Endothelial cell of umbilical vein (primary cell): ENCODE measurements around the gene SLC38A2. TPM values are rescaled to one million over a fixed set of nuclear protein-coding genes. Genes with fewer than 3 reads are reported as not detected.

ENCODE experiments used
- BruUV-seq: library from RNA; stranded (reverse); fragments of 400-500 nt; replicated peaks from 2 replicates; lab custom pipeline; 2021; lab: Mats Ljungman, UMichigan
- CTCF ChIA-PET: fragments of 300-600, 350-600 bp; sonication (Branson Sonifier 250); formaldehyde crosslinking; loops from one replicate; lab custom pipeline; 2021; ENCODE audit warnings: antibody characterized with exemption, inconsistent platforms; lab: Charles Lee
- POLR2A ChIA-PET: fragments of 300-600, 350-600 bp; sonication (Branson Sonifier 250); formaldehyde crosslinking; loops from one replicate; lab custom pipeline; 2021; ENCODE audit warnings: antibody characterized with exemption, inconsistent platforms; lab: Charles Lee
- DNase-seq: peaks from one replicate; pipeline ENCODE4 v3.0.0-alpha.2; 2011; ENCODE audit warnings: low read depth, low spot score
- FAIRE-seq: peaks from 2 replicates; lab custom pipeline; 2011; peaks lifted over from hg19 to GRCh38; lab: Jason Lieb, UNC
- H2AFZ ChIP-seq: 2 replicates; pipeline ENCODE4 v1.6.0; 2012; ENCODE audit warnings: low read depth, low read length, control low read depth, inconsistent platforms
- H3K27ac ChIP-seq: 2 replicates; pipeline ENCODE4 v1.5.1; 2011; ENCODE audit warnings: low read depth, mild to moderate bottlenecking, control low read depth, low read length, moderate library complexity; ENCODE audit not compliant: insufficient read depth
- H3K27me3 ChIP-seq, 2 experiments: 2 replicates each; pipeline versions ENCODE4 v1.6.0 to v1.6.1; 2011; ENCODE audit warnings: low read length in 2 of 2, mixed read lengths in 1 of 2; ENCODE audit not compliant: control insufficient read depth in 2 of 2, insufficient read depth in 2 of 2
- H3K36me3 ChIP-seq, 2 experiments: 2 replicates in 1 of 2; 3 replicates in 1 of 2; pipeline ENCODE4 v1.5.1; 2011; ENCODE audit warnings: low read length in 2 of 2, mild to moderate bottlenecking in 1 of 2, moderate library complexity in 1 of 2; ENCODE audit not compliant: control insufficient read depth in 2 of 2, insufficient read depth in 2 of 2; ENCODE audit errors: extremely low read depth in 1 of 2
- H3K4me1 ChIP-seq: 3 replicates; pipeline ENCODE4 v1.5.1; 2011; ENCODE audit warnings: mild to moderate bottlenecking, low read length; ENCODE audit not compliant: control insufficient read depth, insufficient read depth; ENCODE audit errors: extremely low read depth
- H3K4me2 ChIP-seq: 2 replicates; pipeline ENCODE4 v1.6.1; 2011; ENCODE audit warnings: low read length, control low read depth, mixed read lengths; ENCODE audit not compliant: insufficient read depth
- H3K4me3 ChIP-seq, 3 experiments: fragments of 200-600 bp in 1 of 3; sonication (generic), shearing (Covaris generic) in 1 of 3; replicated peaks in 1 of 3; 2 replicates each; pipeline ENCODE4 v1.5.1; 2011 to 2016; ENCODE audit warnings: control low read depth in 3 of 3, low read length in 3 of 3, mild to moderate bottlenecking in 2 of 3, inconsistent platforms in 1 of 3, low read depth in 1 of 3, moderate library complexity in 1 of 3; ENCODE audit not compliant: insufficient read depth in 1 of 3
- H3K79me2 ChIP-seq: 2 replicates; pipeline ENCODE4 v1.6.0; 2012; ENCODE audit warnings: low read length, inconsistent platforms; ENCODE audit not compliant: control insufficient read depth, insufficient read depth
- H3K9ac ChIP-seq: replicated peaks from 2 replicates; pipeline ENCODE3; 2011; ENCODE audit warnings: low read length, control low read depth; ENCODE audit not compliant: insufficient read depth; ENCODE audit errors: extremely low read depth
- H3K9me1 ChIP-seq: replicated peaks from 3 replicates; pipeline ENCODE4 v1.6.0; 2011; ENCODE audit warnings: mild to moderate bottlenecking, low read length; ENCODE audit not compliant: control insufficient read depth, insufficient read depth; ENCODE audit errors: extremely low read depth
- H3K9me3 ChIP-seq: replicated peaks from 2 replicates; pipeline ENCODE4 v1.5.1; 2012; ENCODE audit warnings: low read length, inconsistent platforms; ENCODE audit not compliant: control insufficient read depth, insufficient read depth
- H4K20me1 ChIP-seq: replicated peaks from 2 replicates; pipeline ENCODE3; 2011; ENCODE audit warnings: mild to moderate bottlenecking, low read length; ENCODE audit not compliant: control insufficient read depth, insufficient read depth; ENCODE audit errors: extremely low read depth
- CTCF ChIP-seq, 2 donors: IDR thresholded peaks; 1 replicate in 1 of 2; 2 replicates in 1 of 2; pipeline ENCODE4 v1.5.1; 2011; ENCODE audit warnings: low read length in 2 of 2, mild to moderate bottlenecking in 2 of 2, moderate library complexity in 2 of 2, control low read depth in 1 of 2, inconsistent platforms in 1 of 2, low read depth in 1 of 2; ENCODE audit not compliant: insufficient read depth in 1 of 2; ENCODE audit errors: extremely low read depth in 1 of 2
- EZH2 ChIP-seq: IDR thresholded peaks from 2 replicates; pipeline ENCODE4 v1.6.1; 2012; ENCODE audit warnings: borderline replicate concordance, low read depth, mild to moderate bottlenecking, moderate library complexity, low read length, inconsistent platforms; ENCODE audit not compliant: severe bottlenecking
- FOS ChIP-seq: IDR thresholded peaks from 2 replicates; pipeline ENCODE4 v1.6.1; 2011; ENCODE audit warnings: mild to moderate bottlenecking, low read length, moderate library complexity, borderline replicate concordance; ENCODE audit not compliant: insufficient read depth
- GATA2 ChIP-seq: IDR thresholded peaks from 2 replicates; pipeline ENCODE4 v1.7.0; 2011; ENCODE audit warnings: low read depth, mild to moderate bottlenecking, moderate library complexity, mixed read lengths, low read length; ENCODE audit not compliant: insufficient read length, insufficient read depth
- JUN ChIP-seq: IDR thresholded peaks from 2 replicates; pipeline ENCODE4 v1.6.1; 2011; ENCODE audit warnings: borderline replicate concordance, low read depth; ENCODE audit not compliant: insufficient read length, insufficient read depth
- MYC ChIP-seq: IDR thresholded peaks from one replicate; pipeline ENCODE4 v1.6.1; 2011; ENCODE audit warnings: mild to moderate bottlenecking, low read depth, low read length
- POLR2A ChIP-seq: IDR thresholded peaks from 2 replicates; pipeline ENCODE4 v1.6.1; 2012; ENCODE audit warnings: low read depth, mild to moderate bottlenecking, control low read depth, low read length
- POLR2AphosphoS5 ChIP-seq: IDR thresholded peaks from 2 replicates; pipeline ENCODE4 v1.6.1; 2012; ENCODE audit warnings: low read depth, mild to moderate bottlenecking, control low read depth, low read length, moderate library complexity; ENCODE audit not compliant: insufficient read depth
- dilution Hi-C: fragments of 300-500 bp; cut with MboI; formaldehyde crosslinking; loops from one replicate; pipeline ENCODE4 v1.15.0; 2019; ENCODE audit warnings: low sequenced_read_pairs; ENCODE audit not compliant: extremely low pct_ligation_motif_present
- intact Hi-C: fragments of 100-400 bp; cut with micrococcal nuclease; formaldehyde crosslinking; loops from one replicate; pipeline ENCODE4 v1.10.0; 2022
- polyA plus RNA-seq, 4 experiments: library from polyadenylated mRNA; depleted of rRNA in 3 of 4; stranded (reverse) in 3 of 4; unstranded in 1 of 4; fragments of >200 nt; gene quantifications; 2 replicates each; pipeline versions ENCODE4 v1.2.1 to v1.2.3, GENCODE V29; 2011 to 2012; ENCODE audit warnings: missing spikeins in 1 of 4
- total RNA-seq: library from RNA; stranded (reverse); gene quantifications from 2 replicates; pipeline ENCODE4 v1.2.3, GENCODE V29; 2021
- TF ChIP-seq, protein P1 (sequence below): IDR thresholded peaks from 2 replicates; pipeline ENCODE4 v1.6.1; 2011; ENCODE audit not compliant: insufficient read depth, insufficient read length

The SLC38A2 gene
- total and polyA plus RNA-seq, 2 donors (not counting 3 experiments of a cell fraction or from before 2014, with no cell fraction given), result 267 to 427 TPM

- CTCF ChIA-PET, result interaction anchor here (1.1 kb wide), 1 partner anchor 18 kb away, joined by 6 read pairs; no protein-coding TSS in a partner anchor
Measured at GRCh38 chr12:46320731-46321130, 51.8 kb downstream of the SLC38A2 start.

More at GRCh38 chr12:46320731-46321130, 51.8 kb downstream of the SLC38A2 start:
- DNase-seq, result no peak
- POLR2A ChIA-PET, result no interaction called here
- no peak overlapping the region for H3K4me2 ChIP-seq
- no peak overlapping the region for H3K9ac ChIP-seq
- no peak overlapping the region for H2AFZ ChIP-seq
- BruUV-seq, result no TSS peak
- dilution Hi-C loops (no loop called here), intact Hi-C loops (no loop called here)
- peaks cover 10% of the 10 kb centered on the region for H3K4me1 ChIP-seq
- no peak overlapping the region for H3K27ac ChIP-seq
- no peaks in the 10 kb centered on the region for H3K36me3 ChIP-seq
- no peaks in the 10 kb centered on the region for H3K79me2 ChIP-seq
- no peaks in the 10 kb centered on the region for H3K9me3 ChIP-seq
- TF ChIP-seq MYC (no peak), POLR2AphosphoS5 (no peak), EZH2 (no peak), JUN (no peak), FOS (no peak), POLR2A (no peak), GATA2 (no peak), CTCF (IDR thresholded peaks at IDR 0.05; ENCODE audit: extremely low read depth in 1 of 2, insufficient read depth in 1 of 2, low read depth in 1 of 2, low read length in 2 of 2) (no peak)
- TF ChIP-seq, protein P1, sequence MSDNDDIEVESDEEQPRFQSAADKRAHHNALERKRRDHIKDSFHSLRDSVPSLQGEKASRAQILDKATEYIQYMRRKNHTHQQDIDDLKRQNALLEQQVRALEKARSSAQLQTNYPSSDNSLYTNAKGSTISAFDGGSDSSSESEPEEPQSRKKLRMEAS, result no peak
- no peaks in the 10 kb centered on the region for H4K20me1 ChIP-seq
- H3K27me3 ChIP-seq, result no peaks in the 10 kb centered on the region
- no peak for FAIRE-seq
- no peak overlapping the region for H3K4me3 ChIP-seq
- no peaks in the 10 kb centered on the region for H3K9me1 ChIP-seq
